GM12801 (cell line): ENCODE measurements around the gene ZNF91.

Source experiments
- TF ChIP-seq, protein P1 (sequence below): IDR thresholded peaks from one replicate; pipeline ENCODE4 v1.5.1; 2011; ENCODE audit warnings: control low read depth; ENCODE audit not compliant: insufficient read length; ENCODE audit errors: extremely low read depth

The ZNF91 gene

GRCh38 chr19:23420824-23421223 lies 25.6 kb upstream of the ZNF91 start:
- TF ChIP-seq, protein P1, sequence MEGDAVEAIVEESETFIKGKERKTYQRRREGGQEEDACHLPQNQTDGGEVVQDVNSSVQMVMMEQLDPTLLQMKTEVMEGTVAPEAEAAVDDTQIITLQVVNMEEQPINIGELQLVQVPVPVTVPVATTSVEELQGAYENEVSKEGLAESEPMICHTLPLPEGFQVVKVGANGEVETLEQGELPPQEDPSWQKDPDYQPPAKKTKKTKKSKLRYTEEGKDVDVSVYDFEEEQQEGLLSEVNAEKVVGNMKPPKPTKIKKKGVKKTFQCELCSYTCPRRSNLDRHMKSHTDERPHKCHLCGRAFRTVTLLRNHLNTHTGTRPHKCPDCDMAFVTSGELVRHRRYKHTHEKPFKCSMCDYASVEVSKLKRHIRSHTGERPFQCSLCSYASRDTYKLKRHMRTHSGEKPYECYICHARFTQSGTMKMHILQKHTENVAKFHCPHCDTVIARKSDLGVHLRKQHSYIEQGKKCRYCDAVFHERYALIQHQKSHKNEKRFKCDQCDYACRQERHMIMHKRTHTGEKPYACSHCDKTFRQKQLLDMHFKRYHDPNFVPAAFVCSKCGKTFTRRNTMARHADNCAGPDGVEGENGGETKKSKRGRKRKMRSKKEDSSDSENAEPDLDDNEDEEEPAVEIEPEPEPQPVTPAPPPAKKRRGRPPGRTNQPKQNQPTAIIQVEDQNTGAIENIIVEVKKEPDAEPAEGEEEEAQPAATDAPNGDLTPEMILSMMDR, result no peak

DNA sequence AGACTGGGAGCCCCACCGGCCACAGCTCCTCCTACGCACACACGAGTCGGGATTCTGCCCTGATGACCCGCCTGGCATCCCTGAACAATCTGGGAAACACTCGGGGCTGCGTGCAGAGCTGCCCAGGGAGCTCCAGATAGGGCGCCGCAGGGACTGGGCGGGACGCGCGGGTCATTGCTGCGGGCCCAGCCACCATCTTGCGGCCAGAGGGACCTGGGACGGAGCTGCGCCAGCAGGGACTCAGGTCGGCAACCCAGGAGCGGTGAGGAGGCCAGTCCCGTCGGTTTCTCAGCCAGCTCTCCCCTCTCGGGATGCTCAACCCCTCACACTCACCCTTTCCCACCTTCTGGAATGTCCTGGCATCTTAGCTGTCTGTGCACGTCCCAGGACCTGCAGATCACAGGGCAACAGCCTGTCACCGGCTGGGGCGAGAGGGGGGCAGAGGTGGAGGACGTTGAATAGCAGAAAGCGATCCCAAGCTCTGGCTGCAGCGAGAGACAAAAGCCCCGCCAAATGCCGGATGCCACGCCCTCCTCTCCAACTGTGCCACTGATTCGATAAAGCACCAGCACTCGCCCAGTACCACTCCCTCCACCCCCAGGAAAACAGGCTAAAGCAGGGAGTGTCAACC lies 20.4 kb upstream of the ZNF91 start:
- TF ChIP-seq, protein P1, result no peak

GRCh38 chr19:23415034-23415433 lies 19.8 kb upstream of the ZNF91 start:
- TF ChIP-seq, protein P1, result no peak

DNA sequence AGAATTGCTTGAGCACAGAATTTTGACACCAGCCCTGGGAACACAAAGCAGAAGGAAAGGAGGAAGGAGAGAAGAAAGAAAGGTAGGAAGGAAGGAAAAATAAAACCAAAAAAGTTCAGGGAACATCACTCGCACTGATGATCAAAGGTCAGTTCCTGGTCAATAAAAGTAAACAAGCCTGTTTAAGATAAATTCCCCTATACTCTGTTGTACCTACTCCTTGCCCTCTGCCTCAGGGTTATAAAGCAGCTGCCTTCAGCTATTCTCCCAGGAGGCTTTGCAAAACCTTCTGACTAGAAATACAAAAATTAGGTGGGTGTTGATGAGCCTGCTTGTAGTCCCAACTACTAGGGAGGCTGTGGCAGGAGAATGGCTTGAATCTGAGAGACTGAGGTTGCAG lies 14.9 kb upstream of the ZNF91 start:
- TF ChIP-seq, protein P1, result no peak

DNA sequence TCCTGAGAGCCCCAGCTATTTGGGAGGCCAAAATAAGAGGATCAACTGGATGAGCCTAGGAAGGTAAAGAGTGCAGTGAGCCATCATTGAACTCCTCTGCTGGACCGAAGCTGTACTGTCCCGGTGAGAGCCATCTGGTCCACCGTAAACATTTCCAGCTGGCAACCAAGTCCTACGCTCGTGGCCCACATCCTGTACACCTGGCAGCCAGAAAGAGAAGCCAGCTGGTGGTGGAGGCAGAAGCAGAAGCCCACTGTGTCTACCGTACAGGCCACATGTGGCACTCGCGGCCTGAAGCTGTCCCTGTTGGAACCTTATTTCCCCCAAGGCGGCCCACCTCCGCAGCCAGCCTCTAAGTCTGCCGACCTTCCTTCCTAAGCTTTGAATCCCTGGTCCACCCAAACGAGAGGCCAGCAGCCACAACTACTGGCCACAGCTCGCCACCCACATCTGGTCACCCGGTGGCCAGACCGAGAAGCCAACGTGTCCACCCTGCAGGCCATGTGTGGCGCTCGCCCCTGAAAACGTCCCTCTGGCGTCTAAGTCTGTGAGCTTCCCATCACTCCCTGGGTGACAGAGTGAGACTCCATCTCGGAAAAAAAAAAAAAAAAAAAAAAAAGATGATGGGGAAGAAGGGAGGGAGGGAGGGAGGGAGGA lies 14.2 kb upstream of the ZNF91 start:
- TF ChIP-seq, protein P1, result no peak

DNA sequence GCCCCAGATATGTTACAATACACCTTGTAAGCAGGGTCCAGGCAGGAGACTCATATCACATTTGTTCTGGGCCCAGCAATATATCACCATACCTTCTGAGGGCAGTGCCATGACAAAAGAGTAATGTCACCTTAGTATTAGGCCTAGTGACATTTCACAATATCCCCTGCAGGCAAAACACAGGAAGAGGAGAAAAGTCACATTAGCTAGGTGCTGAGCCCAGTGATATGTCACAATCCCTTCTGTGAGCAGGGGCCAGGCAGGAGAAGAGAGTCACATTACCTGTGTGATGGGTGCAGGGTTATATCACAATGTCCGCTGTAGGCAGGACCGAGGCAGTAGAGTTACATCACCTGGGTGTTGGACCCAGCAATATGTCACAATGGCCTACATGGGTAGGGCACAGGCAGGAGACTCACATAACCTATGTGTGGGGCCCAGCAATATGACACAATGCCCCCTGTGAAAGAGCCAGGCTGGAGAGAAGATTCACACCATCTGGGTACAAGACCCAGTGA lies 12.4 kb upstream of the ZNF91 start:
- TF ChIP-seq, protein P1, result no peak

GRCh38 chr19:23406721-23407120 lies 11.4 kb upstream of the ZNF91 start:
- TF ChIP-seq, protein P1, result no peak
